ENCODE measurements around the gene LRRFIP2.

DNA sequence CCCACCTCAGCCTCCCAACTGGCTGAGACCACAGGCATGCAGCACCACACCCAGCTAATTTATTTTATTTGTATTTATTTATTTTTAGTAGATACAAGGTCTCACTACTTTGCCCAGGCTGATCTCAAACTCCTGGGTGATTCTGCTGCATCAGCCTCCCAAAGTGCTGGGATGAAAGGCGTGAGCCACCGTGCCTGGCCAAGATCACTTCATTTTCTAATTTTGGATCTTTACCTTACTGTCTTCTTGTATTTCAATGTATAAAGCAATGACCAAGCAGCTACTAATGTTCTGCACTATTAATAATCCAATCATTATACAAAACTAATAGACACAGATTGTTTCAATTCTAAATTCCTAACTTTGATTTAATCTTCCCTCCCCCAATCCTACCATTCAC, 56.2 kb downstream of the LRRFIP2 start:
- TF ChIP-seq, protein P1, sequence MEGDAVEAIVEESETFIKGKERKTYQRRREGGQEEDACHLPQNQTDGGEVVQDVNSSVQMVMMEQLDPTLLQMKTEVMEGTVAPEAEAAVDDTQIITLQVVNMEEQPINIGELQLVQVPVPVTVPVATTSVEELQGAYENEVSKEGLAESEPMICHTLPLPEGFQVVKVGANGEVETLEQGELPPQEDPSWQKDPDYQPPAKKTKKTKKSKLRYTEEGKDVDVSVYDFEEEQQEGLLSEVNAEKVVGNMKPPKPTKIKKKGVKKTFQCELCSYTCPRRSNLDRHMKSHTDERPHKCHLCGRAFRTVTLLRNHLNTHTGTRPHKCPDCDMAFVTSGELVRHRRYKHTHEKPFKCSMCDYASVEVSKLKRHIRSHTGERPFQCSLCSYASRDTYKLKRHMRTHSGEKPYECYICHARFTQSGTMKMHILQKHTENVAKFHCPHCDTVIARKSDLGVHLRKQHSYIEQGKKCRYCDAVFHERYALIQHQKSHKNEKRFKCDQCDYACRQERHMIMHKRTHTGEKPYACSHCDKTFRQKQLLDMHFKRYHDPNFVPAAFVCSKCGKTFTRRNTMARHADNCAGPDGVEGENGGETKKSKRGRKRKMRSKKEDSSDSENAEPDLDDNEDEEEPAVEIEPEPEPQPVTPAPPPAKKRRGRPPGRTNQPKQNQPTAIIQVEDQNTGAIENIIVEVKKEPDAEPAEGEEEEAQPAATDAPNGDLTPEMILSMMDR (IDR thresholded peaks at IDR 0.05): no peak
- TF ChIP-seq POLR2A (IDR thresholded peaks at IDR 0.05): no peak

Measured in lower leg skin (tissue), 3 donors.